HepG2 (cell line): ENCODE results near the gene AGPAT3. TPM values are rescaled to one million over a fixed set of nuclear protein-coding genes. Genes with fewer than 3 reads are reported as not detected.

ENCODE experiments used
- ATAC-seq: fragments of 200-7000 bp; cut with Tn5 transposase; 3 replicates; pipeline ENCODE4 v1.9.1; 2020; ENCODE audit warnings: mild to moderate bottlenecking, moderate library complexity
- BruUV-seq: library from RNA; stranded (reverse); fragments of 400-500 nt; replicated peaks from 2 replicates; lab custom pipeline; 2021; lab: Mats Ljungman, UMichigan
- CTCF ChIA-PET: fragments of 300-600 bp; formaldehyde crosslinking; extraction: SDS; loops from one replicate; lab custom pipeline; 2021; ENCODE audit warnings: low total read pairs, inconsistent platforms, low intra/inter-chr PET ratio; lab: Yijun Ruan, JAX
- POLR2A ChIA-PET: fragments of 350-600 bp; sonication (Branson Sonifier 250); formaldehyde crosslinking; loops from one replicate; lab custom pipeline; 2020; ENCODE audit warnings: antibody characterized with exemption, inconsistent platforms; lab: Yijun Ruan, JAX
- DNase-seq: peaks from one replicate; pipeline ENCODE4 v3.0.0-alpha.2; 2015; ENCODE audit warnings: low spot score
- FAIRE-seq: peaks from 3 replicates; lab custom pipeline; 2011; peaks lifted over from hg19 to GRCh38; lab: Jason Lieb, UNC
- H2AFZ ChIP-seq: one replicate; pipeline ENCODE4 v1.6.1; 2011; ENCODE audit warnings: low read length, inconsistent platforms
- H3K27ac ChIP-seq: fragments of 300-600 bp; 3 replicates; pipeline ENCODE4 v1.8.0; 2011; ENCODE audit warnings: mixed run types, mild to moderate bottlenecking, mixed read lengths, low read length, inconsistent platforms; ENCODE audit not compliant: insufficient read depth; ENCODE audit errors: extremely low read length
- H3K27me3 ChIP-seq, 2 experiments: fragments of 200-600 bp in 1 of 2; 2 replicates in 1 of 2; 3 replicates in 1 of 2; pipeline versions ENCODE4 v1.6.0 to v1.8.0; 2011; ENCODE audit warnings: low read length in 2 of 2, mild to moderate bottlenecking in 2 of 2, moderate library complexity in 2 of 2, inconsistent platforms in 1 of 2; ENCODE audit not compliant: insufficient read depth in 2 of 2, control insufficient read depth in 1 of 2
- H3K36me3 ChIP-seq, 2 experiments: fragments of 200-600 bp in 1 of 2; replicated peaks in 1 of 2; 2 replicates in 1 of 2; 3 replicates in 1 of 2; pipeline versions ENCODE4 v1.5.1 to v1.8.0; 2011; ENCODE audit warnings: low read length in 2 of 2, inconsistent platforms in 1 of 2; ENCODE audit not compliant: insufficient read depth in 2 of 2, control insufficient read depth in 1 of 2
- H3K4me1 ChIP-seq: 2 replicates; pipeline ENCODE4 v1.5.1; 2012; ENCODE audit warnings: low read length, inconsistent platforms; ENCODE audit not compliant: insufficient read depth
- H3K4me2 ChIP-seq: 2 replicates; pipeline ENCODE4 v1.6.0; 2011; ENCODE audit warnings: low read depth, low read length, inconsistent platforms
- H3K4me3 ChIP-seq, 3 experiments: fragments of 200-600 bp in 1 of 3; sonication (generic), shearing (Covaris generic) in 1 of 3; replicated peaks in 1 of 3; 2 replicates each; pipeline ENCODE4 v1.5.1; 2011 to 2016; ENCODE audit warnings: low read length in 3 of 3, inconsistent platforms in 2 of 3, low read depth in 2 of 3, mild to moderate bottlenecking in 2 of 3, control low read depth in 1 of 3, mixed read lengths in 1 of 3; ENCODE audit not compliant: insufficient read depth in 1 of 3
- H3K79me2 ChIP-seq: one replicate; pipeline ENCODE4 v1.6.1; 2011; ENCODE audit warnings: low read length, inconsistent platforms; ENCODE audit not compliant: insufficient read depth
- H3K9ac ChIP-seq: 2 replicates; pipeline ENCODE4 v1.6.0; 2011; ENCODE audit warnings: mild to moderate bottlenecking, low read depth, low read length, inconsistent platforms; ENCODE audit not compliant: insufficient read depth
- H3K9me3 ChIP-seq: 2 replicates; pipeline ENCODE4 v1.5.1; 2012; ENCODE audit warnings: mild to moderate bottlenecking, low read length
- H4K20me1 ChIP-seq: 2 replicates; pipeline ENCODE4 v1.6.0; 2011; ENCODE audit warnings: inconsistent platforms, mild to moderate bottlenecking, low read length, moderate library complexity; ENCODE audit not compliant: insufficient read depth
- ATF2 ChIP-seq: sonication (generic); formaldehyde crosslinking; IDR thresholded peaks from 2 replicates; pipeline ENCODE4 v1.4.0; 2020; ENCODE audit warnings: missing genetic modification reagents
- ATF4 ChIP-seq, 2 experiments: fragments of 450-650 bp in 1 of 2; sonication (generic) in 1 of 2; formaldehyde crosslinking; IDR thresholded peaks; 2 replicates each; pipeline versions ENCODE4 v1.5.0 to v1.8.0; 2020 to 2022; ENCODE audit warnings: mild to moderate bottlenecking in 1 of 2, missing genetic modification reagents in 1 of 2
- BCLAF1 ChIP-seq: fragments of 450-650 bp; IDR thresholded peaks from 2 replicates; pipeline ENCODE4 v1.6.1; 2017; ENCODE audit warnings: mild to moderate bottlenecking
- CAMTA2 ChIP-seq: sonication (generic); formaldehyde crosslinking; IDR thresholded peaks from 2 replicates; pipeline ENCODE4 v1.4.0; 2020; ENCODE audit warnings: mild to moderate bottlenecking, missing genetic modification reagents, borderline replicate concordance
- PHF20 ChIP-seq: sonication (generic); formaldehyde crosslinking; IDR thresholded peaks from 2 replicates; pipeline ENCODE4 v1.5.0; 2020; ENCODE audit warnings: mild to moderate bottlenecking, missing genetic modification reagents
- ZNF20 ChIP-seq: sonication (generic); formaldehyde crosslinking; IDR thresholded peaks from 2 replicates; pipeline ENCODE4 v1.4.0; 2020; ENCODE audit warnings: mild to moderate bottlenecking, moderate library complexity, missing genetic modification reagents
- ZNF431 ChIP-seq: sonication (generic); formaldehyde crosslinking; IDR thresholded peaks from 2 replicates; pipeline ENCODE4 v1.9.0; 2022; ENCODE audit warnings: missing genetic modification reagents, low read depth, mild to moderate bottlenecking, borderline replicate concordance
- ZNF792 ChIP-seq: IDR thresholded peaks from 2 replicates; pipeline ENCODE4 v1.6.1; 2016
- WGBS: methylation state at CpG from one replicate; pipeline ENCODE4 v1.1.6; 2017; ENCODE audit warnings: low lambda C conversion rate; 5-methylcytosine and 5-hydroxymethylcytosine counted together
- in situ Hi-C: cut with HindIII; loops from 2 replicates; pipeline ENCODE4 v1.10.0; 2017; ENCODE audit warnings: low pct_unique_long_range_greater_than_20kb; ENCODE audit not compliant: extremely low pct_ligation_motif_present
- intact Hi-C: fragments of 100-400 bp; cut with micrococcal nuclease; formaldehyde crosslinking; loops from one replicate; pipeline ENCODE4 v1.10.0; 2022; ENCODE audit not compliant: unreplicated experiment
- polyA plus RNA-seq, 8 experiments: library from polyadenylated mRNA; depleted of rRNA in 3 of 8; stranded (reverse) in 7 of 8; unstranded in 1 of 8; fragments of >200 nt; fragmentation: Illumina TruSeq in 4 of 8; extraction: Trizol in 4 of 8; gene quantifications; 2 replicates each; pipeline versions ENCODE4 v1.2.1 to v1.2.3, GENCODE V29; 2011 to 2016; ENCODE audit warnings: low read depth in 4 of 8, missing spikeins in 1 of 8, mixed read lengths in 1 of 8; ENCODE audit not compliant: insufficient read depth in 1 of 8
- total RNA-seq, 5 experiments: library from RNA; depleted of rRNA; stranded (reverse); fragments of >200 nt; fragmentation: Illumina TruSeq; extraction: Trizol; gene quantifications; 2 replicates each; pipeline ENCODE4 v1.2.3, GENCODE V29; 2016; ENCODE audit warnings: low read depth in 1 of 5

Gene AGPAT3
- total and polyA plus RNA-seq, 2 of the 13 experiments (the other 11 are each of a cell fraction or from before 2014, with no cell fraction given) = 32.2 to 54.4 TPM

GRCh38 chr21:43971992-43972255 is 106.9 kb downstream of the AGPAT3 start:
- Histone ChIP-seq H3K4me2 (no peak overlapping the region), H3K27me3 (no peaks in the 10 kb centered on the region)
- POLR2A ChIA-PET = no interaction called here
- FAIRE-seq = no peak
- TF ChIP-seq ZNF792 (CRISPR knock-in tag) = no peak
- no peak for TF ChIP-seq ZNF20 (CRISPR knock-in tag)
- TF ChIP-seq CAMTA2 (CRISPR knock-in tag) = no peak
- no peak for TF ChIP-seq ZNF431 (CRISPR knock-in tag)
- no peak for TF ChIP-seq PHF20 (CRISPR knock-in tag)
- no peak for TF ChIP-seq BCLAF1
- no peak for TF ChIP-seq ATF2
- TF ChIP-seq ATF4 (CRISPR knock-in tag; IDR thresholded peaks at IDR 0.05) = no peak
- TF ChIP-seq, all 625 proteins: peak for 0
- H3K4me3 ChIP-seq = no peak overlapping the region
- H3K27ac ChIP-seq = no peak overlapping the region
- no peaks in the 10 kb centered on the region for H3K79me2 ChIP-seq
- no peak for DNase-seq
- intact Hi-C loops (loop anchor here (1.0 kb wide), 1 partner anchor 61 kb away; no protein-coding TSS in a partner anchor), in situ Hi-C loops (no loop called here)
- H2AFZ ChIP-seq = no peak overlapping the region
- CTCF ChIA-PET = no interaction called here
- no peaks in the 10 kb centered on the region for H3K9me3 ChIP-seq
- H4K20me1 ChIP-seq = no peaks in the 10 kb centered on the region
- H3K4me1 ChIP-seq = peaks cover 17% of the 10 kb centered on the region
- H3K36me3 ChIP-seq = peaks cover 13 to 35% of the 10 kb centered on the region in 2 experiments
- H3K9ac ChIP-seq = no peak overlapping the region
- no TSS peak for BruUV-seq
- ATAC-seq = no peak
- 96% methylated on average over 11 of the region's 11 CpGs for WGBS
